Ovary (tissue), 3 donors: Measurements from ENCODE around the gene GCNT4.

Experiments
- POLR2A ChIP-seq: fragments of 450-650 bp; IDR thresholded peaks from one replicate; pipeline ENCODE4 v1.6.1; 2017; ENCODE audit warnings: antibody characterized with exemption, mild to moderate bottlenecking, moderate library complexity
- TF ChIP-seq, protein P1 (sequence below), 3 donors: fragments of 450-650 bp in 2 of 3; fragments of 200-600 bp in 1 of 3; IDR thresholded peaks; one replicate each; pipeline versions ENCODE4 v1.5.1 to v1.8.0; 2016 to 2022; ENCODE audit warnings: antibody characterized with exemption in 3 of 3, mild to moderate bottlenecking in 1 of 3
- donor health status: DM: no; HTN: no; CAD: no.

DNA sequence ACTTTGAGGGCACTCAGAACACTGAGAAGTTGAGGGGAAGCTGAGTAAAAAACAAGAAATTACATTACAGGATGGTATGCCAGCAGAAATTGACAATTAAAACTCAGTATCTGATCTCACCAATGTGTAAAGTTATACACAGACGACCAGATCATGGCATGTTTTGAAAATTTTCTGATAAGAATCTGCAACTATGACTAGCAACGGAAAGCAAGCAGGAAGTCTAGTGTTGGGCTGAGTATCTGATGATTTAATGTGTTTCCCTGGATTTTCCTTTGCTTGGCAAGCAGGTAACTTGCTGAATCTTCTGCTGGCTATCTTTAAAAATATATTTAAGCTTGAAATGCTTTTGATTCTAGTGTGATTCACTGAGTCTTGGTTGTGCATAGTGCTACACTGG, 5.2 kb upstream of the GCNT4 start:
- TF ChIP-seq, protein P1, sequence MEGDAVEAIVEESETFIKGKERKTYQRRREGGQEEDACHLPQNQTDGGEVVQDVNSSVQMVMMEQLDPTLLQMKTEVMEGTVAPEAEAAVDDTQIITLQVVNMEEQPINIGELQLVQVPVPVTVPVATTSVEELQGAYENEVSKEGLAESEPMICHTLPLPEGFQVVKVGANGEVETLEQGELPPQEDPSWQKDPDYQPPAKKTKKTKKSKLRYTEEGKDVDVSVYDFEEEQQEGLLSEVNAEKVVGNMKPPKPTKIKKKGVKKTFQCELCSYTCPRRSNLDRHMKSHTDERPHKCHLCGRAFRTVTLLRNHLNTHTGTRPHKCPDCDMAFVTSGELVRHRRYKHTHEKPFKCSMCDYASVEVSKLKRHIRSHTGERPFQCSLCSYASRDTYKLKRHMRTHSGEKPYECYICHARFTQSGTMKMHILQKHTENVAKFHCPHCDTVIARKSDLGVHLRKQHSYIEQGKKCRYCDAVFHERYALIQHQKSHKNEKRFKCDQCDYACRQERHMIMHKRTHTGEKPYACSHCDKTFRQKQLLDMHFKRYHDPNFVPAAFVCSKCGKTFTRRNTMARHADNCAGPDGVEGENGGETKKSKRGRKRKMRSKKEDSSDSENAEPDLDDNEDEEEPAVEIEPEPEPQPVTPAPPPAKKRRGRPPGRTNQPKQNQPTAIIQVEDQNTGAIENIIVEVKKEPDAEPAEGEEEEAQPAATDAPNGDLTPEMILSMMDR (IDR thresholded peaks at IDR 0.05): no peak
- no peak for TF ChIP-seq POLR2A
